GM12872 (cell line): ENCODE data around the gene DCST1.

Experiments used
- CTCF ChIP-seq: IDR thresholded peaks from 3 replicates; pipeline ENCODE4 v1.5.1; 2011; ENCODE audit warnings: low read depth, mild to moderate bottlenecking, low read length, moderate library complexity; ENCODE audit not compliant: insufficient read depth

DCST1 gene

GRCh38 chr1:155029513-155030242 lies 3.9 kb upstream of the DCST1 start:
- no peak for TF ChIP-seq CTCF

GRCh38 chr1:155030243-155030795 lies 3.3 kb upstream of the DCST1 start:
- TF ChIP-seq CTCF = no peak

- no peak for TF ChIP-seq CTCF
Measured at GRCh38 chr1:155030899-155031298, 2.7 kb upstream of the DCST1 start.

GRCh38 chr1:155032886-155033285 lies 738 bp upstream of the DCST1 start:
- TF ChIP-seq CTCF = no peak

GRCh38 chr1:155034318-155035208 lies 939 bp downstream of the DCST1 start:
- no peak for TF ChIP-seq CTCF

- no peak for TF ChIP-seq CTCF
Measured at GRCh38 chr1:155035936-155036335, 2.3 kb downstream of the DCST1 start.

GRCh38 chr1:155037043-155037442 lies 3.4 kb downstream of the DCST1 start:
- TF ChIP-seq CTCF = no peak
